Dermis lymphatic vessel endothelial cell (primary cell): ENCODE measurements around the gene TTLL11. TPM values are rescaled to one million over a fixed set of nuclear protein-coding genes. Genes with fewer than 3 reads are reported as not detected.

ENCODE experiments used
- total RNA-seq: library from RNA; depleted of rRNA; stranded (reverse); fragments of >200 nt; gene quantifications from 2 replicates; pipeline ENCODE4 v1.2.1, GENCODE V29; 2014

Gene TTLL11, protein sequence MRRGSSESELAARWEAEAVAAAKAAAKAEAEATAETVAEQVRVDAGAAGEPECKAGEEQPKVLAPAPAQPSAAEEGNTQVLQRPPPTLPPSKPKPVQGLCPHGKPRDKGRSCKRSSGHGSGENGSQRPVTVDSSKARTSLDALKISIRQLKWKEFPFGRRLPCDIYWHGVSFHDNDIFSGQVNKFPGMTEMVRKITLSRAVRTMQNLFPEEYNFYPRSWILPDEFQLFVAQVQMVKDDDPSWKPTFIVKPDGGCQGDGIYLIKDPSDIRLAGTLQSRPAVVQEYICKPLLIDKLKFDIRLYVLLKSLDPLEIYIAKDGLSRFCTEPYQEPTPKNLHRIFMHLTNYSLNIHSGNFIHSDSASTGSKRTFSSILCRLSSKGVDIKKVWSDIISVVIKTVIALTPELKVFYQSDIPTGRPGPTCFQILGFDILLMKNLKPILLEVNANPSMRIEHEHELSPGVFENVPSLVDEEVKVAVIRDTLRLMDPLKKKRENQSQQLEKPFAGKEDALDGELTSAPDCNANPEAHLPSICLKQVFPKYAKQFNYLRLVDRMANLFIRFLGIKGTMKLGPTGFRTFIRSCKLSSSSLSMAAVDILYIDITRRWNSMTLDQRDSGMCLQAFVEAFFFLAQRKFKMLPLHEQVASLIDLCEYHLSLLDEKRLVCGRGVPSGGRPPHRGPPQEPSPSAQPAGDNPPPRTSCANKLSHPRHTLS
- total RNA-seq: 1.6 and 2.7 TPM in 2 replicates

DNA sequence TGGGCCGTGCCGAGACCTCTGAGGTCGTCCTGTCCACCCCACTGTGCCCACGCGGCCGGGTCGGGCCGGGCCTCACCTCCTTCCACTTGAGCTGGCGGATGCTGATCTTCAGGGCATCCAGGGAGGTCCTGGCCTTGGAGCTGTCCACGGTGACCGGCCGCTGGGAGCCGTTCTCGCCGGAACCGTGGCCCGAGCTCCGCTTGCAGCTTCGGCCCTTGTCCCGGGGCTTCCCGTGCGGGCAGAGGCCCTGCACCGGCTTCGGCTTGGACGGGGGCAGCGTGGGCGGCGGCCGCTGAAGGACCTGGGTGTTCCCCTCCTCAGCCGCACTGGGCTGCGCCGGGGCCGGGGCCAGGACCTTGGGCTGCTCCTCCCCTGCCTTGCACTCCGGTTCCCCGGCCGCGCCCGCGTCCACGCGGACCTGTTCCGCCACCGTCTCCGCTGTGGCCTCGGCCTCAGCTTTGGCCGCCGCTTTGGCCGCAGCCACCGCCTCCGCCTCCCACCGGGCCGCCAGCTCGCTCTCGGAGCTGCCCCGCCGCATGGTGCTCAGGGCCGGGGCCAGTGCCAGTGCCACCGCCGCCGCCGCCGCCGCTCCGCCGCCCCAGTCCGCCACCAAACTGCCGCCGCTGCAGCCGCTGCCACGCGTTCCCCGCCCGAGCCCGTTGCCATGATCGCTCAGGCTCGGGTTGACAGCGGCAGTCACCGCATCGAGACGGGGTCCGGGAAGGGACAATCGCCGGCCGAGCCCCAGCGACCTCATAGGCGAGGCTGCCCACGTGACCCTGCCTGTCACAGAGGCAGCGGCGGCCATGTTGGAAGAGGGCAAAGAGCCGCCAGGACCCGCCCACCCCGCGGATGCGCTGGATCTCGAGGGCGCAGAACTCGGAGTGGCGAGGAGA is at the start of gene TTLL11:
Gene TTLL11 (minus strand): TSS at position 698 of the 896 bp plus-strand sequence. CDS start 160 bp downstream, at position 538.

Other genes with a start within 250 kb of the TTLL11 start
- 29.9 and 38.8 TPM in 2 replicates for gene NDUFA8, start 66.5 kb upstream of the TTLL11 start, total RNA-seq
- gene MORN5, start 66.6 kb upstream of the TTLL11 start, total RNA-seq: not detected in 2 replicates
- gene LHX6, start 135.6 kb upstream of the TTLL11 start, total RNA-seq: 0.09 and 0.22 TPM in 2 replicates
- 4.2 and 7.6 TPM in 2 replicates for gene RBM18, start 171.5 kb upstream of the TTLL11 start, total RNA-seq
- gene MRRF, start 171.6 kb upstream of the TTLL11 start, total RNA-seq: 34.5 and 43.1 TPM in 2 replicates